Astrocyte (in vitro differentiated cells and primary cell): ENCODE results near the gene KIAA1217.

Experiments used
- CTCF ChIP-seq: IDR thresholded peaks from 2 replicates; pipeline ENCODE4 v1.5.1; 2011; ENCODE audit warnings: low read depth, mild to moderate bottlenecking, inconsistent platforms, low read length, moderate library complexity; ENCODE audit not compliant: insufficient read depth
- EZH2 ChIP-seq: IDR thresholded peaks from 2 replicates; pipeline ENCODE4 v1.6.1; 2012; ENCODE audit warnings: mild to moderate bottlenecking, low read length, inconsistent platforms; ENCODE audit not compliant: insufficient read depth

- no peak for TF ChIP-seq CTCF
- no peak for TF ChIP-seq EZH2
Observed at GRCh38 chr10:24350070-24350921, 141.4 kb downstream of the KIAA1217 start.
